A549 (cell line): ENCODE data around the gene PLRG1. TPM values are rescaled to one million over a fixed set of nuclear protein-coding genes. Genes with fewer than 3 reads are reported as not detected.

ENCODE experiments used
- ATAC-seq, 2 experiments: fragments of 200-7000 bp in 1 of 2; fragments of >200 bp in 1 of 2; cut with Nextera tagmentation in 1 of 2; cut with Tn5 transposase in 1 of 2; 3 replicates each; pipeline versions ENCODE4 v1.8.0 to v1.9.1; 2018 to 2020; ENCODE audit warnings: mild to moderate bottlenecking in 1 of 2, moderate library complexity in 1 of 2
- CTCF ChIA-PET: fragments of 300-600 bp; sonication (Branson Sonifier 250); formaldehyde crosslinking; extraction: SDS; loops from one replicate; lab custom pipeline; 2021; ENCODE audit warnings: antibody characterized with exemption, inconsistent platforms; lab: Yijun Ruan, JAX
- POLR2A ChIA-PET: fragments of 350-600 bp; formaldehyde crosslinking; extraction: SDS; loops from one replicate; lab custom pipeline; 2021; ENCODE audit warnings: antibody characterized with exemption, inconsistent platforms; lab: Yijun Ruan, JAX
- DNase-seq, 2 experiments: peaks; one replicate each; pipeline versions ENCODE4 v3.0.0 to v3.0.0-alpha.2; 2011 to 2016; ENCODE audit warnings: low read depth in 1 of 2, low spot score in 1 of 2
- FAIRE-seq: peaks from 2 replicates; lab custom pipeline; 2011; peaks lifted over from hg19 to GRCh38; lab: Jason Lieb, UNC
- H3K27ac ChIP-seq, 2 experiments: fragments of >200 bp; sonication (Bioruptor Twin); formaldehyde crosslinking; 3 replicates each; pipeline ENCODE4 v1.5.1; 2016 to 2017
- H3K4me1 ChIP-seq: fragments of >200 bp; sonication (Bioruptor Twin); formaldehyde crosslinking; 3 replicates; pipeline ENCODE4 v1.6.1; 2016
- H3K4me2 ChIP-seq: fragments of >200 bp; sonication (Bioruptor Twin); formaldehyde crosslinking; 3 replicates; pipeline ENCODE4 v1.6.1; 2016
- H3K4me3 ChIP-seq: fragments of >200 bp; sonication (Bioruptor Twin); formaldehyde crosslinking; 3 replicates; pipeline ENCODE4 v1.5.1; 2016
- H3K9me3 ChIP-seq: fragments of >200 bp; sonication (Bioruptor Twin); formaldehyde crosslinking; 3 replicates; pipeline ENCODE4 v1.6.1; 2016
- BCL3 ChIP-seq: fragments of >200 bp; sonication (Bioruptor Twin); formaldehyde crosslinking; IDR thresholded peaks from 3 replicates; pipeline ENCODE4 v1.6.1; 2016
- CBX2 ChIP-seq: fragments of 200-600 bp; sonication (generic); IDR thresholded peaks from 2 replicates; pipeline ENCODE4 v1.6.1; 2016; ENCODE audit warnings: low read depth, mild to moderate bottlenecking, borderline replicate concordance
- CBX8 ChIP-seq: fragments of 200-600 bp; sonication (generic); IDR thresholded peaks from 2 replicates; pipeline ENCODE4 v1.6.1; 2016
- CHD4 ChIP-seq: fragments of 200-600 bp; sonication (generic); IDR thresholded peaks from 2 replicates; pipeline ENCODE4 v1.6.1; 2016; ENCODE audit warnings: antibody characterized with exemption, mild to moderate bottlenecking, borderline replicate concordance
- CTCF ChIP-seq: fragments of >200 bp; sonication (Bioruptor Twin); formaldehyde crosslinking; IDR thresholded peaks from 3 replicates; pipeline ENCODE4 v1.5.1; 2016
- EP300 ChIP-seq, 2 experiments: fragments of >200 bp; sonication (Bioruptor Twin); formaldehyde crosslinking; IDR thresholded peaks; 2 replicates in 1 of 2; 3 replicates in 1 of 2; pipeline ENCODE4 v1.6.1; 2016 to 2017
- FOSB ChIP-seq: fragments of 250-450 bp; sonication (Bioruptor Pico); IDR thresholded peaks from 2 replicates; pipeline ENCODE4 v1.5.0; 2020; ENCODE audit warnings: mild to moderate bottlenecking, moderate library complexity
- FOSL2 ChIP-seq, 2 experiments: fragments of 450-650 bp in 1 of 2; fragments of >200 bp in 1 of 2; sonication (Bioruptor Twin) in 1 of 2; formaldehyde crosslinking; IDR thresholded peaks; 2 replicates each; pipeline versions ENCODE4 v1.5.0 to v1.6.1; 2016 to 2020; ENCODE audit warnings: mild to moderate bottlenecking in 1 of 2, moderate library complexity in 1 of 2
- HDAC2 ChIP-seq: fragments of 200-600 bp; sonication (generic); IDR thresholded peaks from 2 replicates; pipeline ENCODE4 v1.6.1; 2016
- HMGXB4 ChIP-seq: fragments of 250-450 bp; sonication (Bioruptor Pico); IDR thresholded peaks from 2 replicates; pipeline ENCODE4 v1.5.0; 2021; ENCODE audit warnings: mild to moderate bottlenecking, moderate library complexity, borderline replicate concordance
- HOXB5 ChIP-seq: fragments of 250-450 bp; sonication (Bioruptor Pico); IDR thresholded peaks from 2 replicates; pipeline ENCODE4 v1.5.0; 2020; ENCODE audit warnings: mild to moderate bottlenecking, moderate library complexity
- JUN ChIP-seq, 2 experiments: fragments of >200 bp; sonication (Bioruptor Twin); formaldehyde crosslinking; IDR thresholded peaks; 2 replicates in 1 of 2; 3 replicates in 1 of 2; pipeline ENCODE4 v1.6.1; 2016 to 2017
- KDM1A ChIP-seq: fragments of 200-600 bp; sonication (generic); IDR thresholded peaks from 2 replicates; pipeline ENCODE4 v1.6.1; 2016; ENCODE audit warnings: low read depth, mild to moderate bottlenecking
- KDM5A ChIP-seq: fragments of 200-600 bp; sonication (generic); IDR thresholded peaks from 2 replicates; pipeline ENCODE4 v1.6.1; 2016; ENCODE audit warnings: antibody characterized with exemption, mild to moderate bottlenecking
- MYC ChIP-seq: IDR thresholded peaks from 2 replicates; pipeline ENCODE4 v1.6.1; 2012; ENCODE audit warnings: mild to moderate bottlenecking, inconsistent platforms, low read length, improper control_type of control experiment, borderline replicate concordance
- NPAS2 ChIP-seq: fragments of 250-450 bp; sonication (Bioruptor Pico); IDR thresholded peaks from 2 replicates; pipeline ENCODE4 v1.8.0; 2022; ENCODE audit warnings: mild to moderate bottlenecking, moderate library complexity, borderline replicate concordance
- RAD21 ChIP-seq, 2 experiments: fragments of >200 bp in 1 of 2; sonication (Bioruptor Twin) in 1 of 2; formaldehyde crosslinking in 1 of 2; IDR thresholded peaks in 1 of 2; conservative IDR thresholded peaks in 1 of 2; 2 replicates in 1 of 2; 3 replicates in 1 of 2; pipeline ENCODE4 v1.6.1; 2012 to 2018; ENCODE audit warnings: inconsistent platforms in 1 of 2
- TFCP2L1 ChIP-seq: fragments of 250-450 bp; sonication (Bioruptor Pico); IDR thresholded peaks from 2 replicates; pipeline ENCODE4 v1.5.0; 2021; ENCODE audit warnings: mild to moderate bottlenecking
- ZC3H11A ChIP-seq: fragments of 450-650 bp; IDR thresholded peaks from 2 replicates; pipeline ENCODE4 v1.6.1; 2014; ENCODE audit warnings: antibody characterized with exemption, mild to moderate bottlenecking
- ZNF302 ChIP-seq: fragments of 250-450 bp; sonication (Bioruptor Pico); IDR thresholded peaks from 2 replicates; pipeline ENCODE4 v1.9.0; 2021; ENCODE audit warnings: inconsistent platforms, mild to moderate bottlenecking, moderate library complexity
- ZSCAN20 ChIP-seq: fragments of 250-450 bp; sonication (Bioruptor Pico); IDR thresholded peaks from 2 replicates; pipeline ENCODE4 v1.8.0; 2022; ENCODE audit warnings: mild to moderate bottlenecking, moderate library complexity
- WGBS: methylation state at CpG from one replicate; pipeline ENCODE4 v1.1.6; 2017; ENCODE audit errors: missing lambda C conversion rate; 5-methylcytosine and 5-hydroxymethylcytosine counted together
- polyA plus RNA-seq, 4 experiments: library from polyadenylated mRNA; depleted of rRNA in 3 of 4; stranded (reverse); fragments of >200 nt; fragmentation: RNase III in 1 of 4; extraction: RNeasy Plus Mini Kit Qiagen cat#74134 plus additional on column Dnase treatment in 1 of 4; gene quantifications; 2 replicates in 3 of 4; 3 replicates in 1 of 4; pipeline ENCODE4 v1.2.3, GENCODE V29; 2011 to 2017
- TF ChIP-seq, protein P1 (sequence below): IDR thresholded peaks from 2 replicates; pipeline ENCODE4 v1.6.1; 2012
- TF ChIP-seq, protein P2 (sequence below): IDR thresholded peaks from 2 replicates; pipeline ENCODE4 v1.6.1; 2012

The PLRG1 gene
- polyA plus RNA-seq, 2 of the 4 experiments (the other 2 are of a cell fraction), result 50.4 to 123 TPM

DNA sequence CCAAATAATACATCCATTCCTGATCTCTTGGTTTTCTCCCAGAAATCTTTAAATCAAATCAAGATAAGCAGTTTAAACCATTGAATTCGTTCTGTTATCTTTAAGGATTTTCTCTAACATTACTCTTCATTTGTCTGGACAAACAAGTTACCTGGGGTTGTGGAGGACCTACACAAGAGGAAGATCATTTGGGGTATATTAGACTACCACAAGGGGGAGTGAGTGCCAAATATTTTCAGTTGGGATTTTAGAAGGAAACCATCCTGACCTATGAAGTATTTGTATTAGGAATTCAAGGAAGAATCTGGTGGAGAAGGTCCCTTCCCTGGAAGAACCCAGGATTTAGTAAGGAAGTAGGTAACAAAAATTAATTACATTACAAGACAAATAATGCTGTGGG, 46.6 kb downstream of the PLRG1 start:
- FAIRE-seq (no peak), ATAC-seq (peak; percentile 54 to 69; a peak in 3 of 6 replicates), DNase-seq (peak; percentile 14 to 30)
- ChIA-PET CTCF (no interaction called here), POLR2A (no interaction called here)
- TF ChIP-seq CTCF (peak; percentile 43), JUN (IDR thresholded peaks at IDR 0.05) (no peak), EP300 (IDR thresholded peaks at IDR 0.05) (no peak), RAD21 (conservative IDR thresholded peaks at IDR 0.05 in 1 of 2, IDR thresholded peaks at IDR 0.05 in 1 of 2) (peak in 1 of 2 experiments; percentile 28; a peak in 1 of 5 replicates), MYC (no peak), ZC3H11A (no peak), BCL3 (no peak)
- Histone ChIP-seq H3K9me3 (no peaks in the 10 kb centered on the region), H3K4me2 (no peak overlapping the region), H3K27ac (no peak overlapping the region), H3K4me3 (no peak overlapping the region), H3K4me1 (no peaks in the 10 kb centered on the region)
- WGBS, result 0% methylated on average over 1 of the region's 1 CpG

DNA sequence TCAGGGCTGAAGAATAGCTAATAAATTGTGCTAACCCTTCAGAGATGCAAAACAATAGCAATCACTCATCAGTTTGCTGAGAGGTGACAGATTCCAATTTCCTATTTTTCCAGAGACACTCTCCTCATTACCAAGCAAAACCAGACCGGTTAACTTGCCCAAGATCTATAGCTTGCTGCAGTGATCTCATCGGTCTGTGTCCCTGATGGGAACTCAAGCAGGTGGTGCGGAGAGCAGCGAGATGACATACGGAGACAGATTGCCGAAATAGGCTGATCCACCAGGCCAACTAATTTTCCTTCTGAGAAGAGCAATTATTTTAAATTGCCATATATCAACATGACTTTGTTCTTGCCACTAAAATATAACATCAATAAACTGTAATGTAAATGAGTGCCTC, 48.1 kb downstream of the PLRG1 start:
- H3K4me2 ChIP-seq, result no peak overlapping the region
- DNase-seq (no peak), ATAC-seq (no peak), FAIRE-seq (no peak)
- H3K27ac ChIP-seq, result no peak overlapping the region
- no peak overlapping the region for H3K4me3 ChIP-seq
- ChIA-PET POLR2A (no interaction called here), CTCF (interaction anchor here (0.8 to 1.2 kb wide), 2 partner anchors 11 to 116 kb away, joined by 3 read pairs; no protein-coding TSS in a partner anchor)
- H3K9me3 ChIP-seq, result no peaks in the 10 kb centered on the region
- no peak for TF ChIP-seq CBX8
- TF ChIP-seq, protein P1, sequence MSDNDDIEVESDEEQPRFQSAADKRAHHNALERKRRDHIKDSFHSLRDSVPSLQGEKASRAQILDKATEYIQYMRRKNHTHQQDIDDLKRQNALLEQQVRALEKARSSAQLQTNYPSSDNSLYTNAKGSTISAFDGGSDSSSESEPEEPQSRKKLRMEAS, result no peak
- no peak for TF ChIP-seq CHD4
- TF ChIP-seq FOSB (CRISPR knock-in tag), result no peak
- TF ChIP-seq KDM5A, result no peak
- no peak for TF ChIP-seq NPAS2 (CRISPR knock-in tag)
- TF ChIP-seq, protein P2, sequence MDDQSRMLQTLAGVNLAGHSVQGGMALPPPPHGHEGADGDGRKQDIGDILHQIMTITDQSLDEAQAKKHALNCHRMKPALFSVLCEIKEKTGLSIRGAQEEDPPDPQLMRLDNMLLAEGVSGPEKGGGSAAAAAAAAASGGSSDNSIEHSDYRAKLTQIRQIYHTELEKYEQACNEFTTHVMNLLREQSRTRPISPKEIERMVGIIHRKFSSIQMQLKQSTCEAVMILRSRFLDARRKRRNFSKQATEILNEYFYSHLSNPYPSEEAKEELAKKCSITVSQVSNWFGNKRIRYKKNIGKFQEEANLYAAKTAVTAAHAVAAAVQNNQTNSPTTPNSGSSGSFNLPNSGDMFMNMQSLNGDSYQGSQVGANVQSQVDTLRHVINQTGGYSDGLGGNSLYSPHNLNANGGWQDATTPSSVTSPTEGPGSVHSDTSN, result no peak
- TF ChIP-seq FOSL2 (IDR thresholded peaks at IDR 0.05), result no peak
- TF ChIP-seq FOSL2 (CRISPR knock-in tag; IDR thresholded peaks at IDR 0.05), result no peak
- TF ChIP-seq HDAC2, result no peak
- TF ChIP-seq ZSCAN20, result no peak
- TF ChIP-seq HOXB5, result no peak
- TF ChIP-seq CBX2, result no peak
- no peak for TF ChIP-seq ZNF302
- TF ChIP-seq TFCP2L1, result no peak
- no peak for TF ChIP-seq EP300 (IDR thresholded peaks at IDR 0.05)
- no peak for TF ChIP-seq BCL3
- no peak for TF ChIP-seq HMGXB4 (CRISPR knock-in tag)
- TF ChIP-seq JUN (IDR thresholded peaks at IDR 0.05), result no peak
- no peak for TF ChIP-seq KDM1A
- 41% methylated on average over 6 of the region's 6 CpGs for WGBS
- no peaks in the 10 kb centered on the region for H3K4me1 ChIP-seq
